ENCODE data around the gene SYT1. TPM values are rescaled to one million over a fixed set of nuclear protein-coding genes. Genes with fewer than 3 reads are reported as not detected.

SYT1 gene
- total RNA-seq, 1 donor from 2014 or later, result 13.0 TPM

GRCh38 chr12:79331870-79332269 is 467.3 kb downstream of the SYT1 start:
- Mint-ChIP-seq H3K27me3 (ENCODE audit: unreplicated experiment) (no peaks in the 10 kb centered on the region), H3K27ac (ENCODE audit: unreplicated experiment) (no peak overlapping the region), H3K9me3 (ENCODE audit: unreplicated experiment) (no peaks in the 10 kb centered on the region), H3K4me3 (ENCODE audit: unreplicated experiment) (no peak overlapping the region), H3K36me3 (ENCODE audit: low read depth, unreplicated experiment) (no peaks in the 10 kb centered on the region), H3K4me1 (ENCODE audit: unreplicated experiment) (peaks cover 2% of the 10 kb centered on the region)
- DNase-seq (ENCODE audit: low spot score), result no peak
- TF ChIP-seq CTCF (IDR thresholded peaks at IDR 0.05; ENCODE audit: unreplicated experiment), result no peak

GRCh38 chr12:79333144-79333543 is 468.6 kb downstream of the SYT1 start:
- H3K27me3 Mint-ChIP-seq (ENCODE audit: unreplicated experiment), result no peaks in the 10 kb centered on the region
- no peaks in the 10 kb centered on the region for H3K9me3 Mint-ChIP-seq (ENCODE audit: unreplicated experiment)
- H3K27ac Mint-ChIP-seq (ENCODE audit: unreplicated experiment), result no peak overlapping the region
- no peak for TF ChIP-seq CTCF (IDR thresholded peaks at IDR 0.05; ENCODE audit: unreplicated experiment)
- H3K36me3 Mint-ChIP-seq (ENCODE audit: low read depth, unreplicated experiment), result no peaks in the 10 kb centered on the region
- peaks cover 2% of the 10 kb centered on the region for H3K4me1 Mint-ChIP-seq (ENCODE audit: unreplicated experiment)
- no peak for DNase-seq (ENCODE audit: low spot score)
- no peak overlapping the region for H3K4me3 Mint-ChIP-seq (ENCODE audit: unreplicated experiment)

- no peak for DNase-seq (ENCODE audit: low spot score)
- peaks cover 3% of the 10 kb centered on the region for H3K4me1 Mint-ChIP-seq (ENCODE audit: unreplicated experiment)
- H3K36me3 Mint-ChIP-seq (ENCODE audit: low read depth, unreplicated experiment), result peaks cover 4% of the 10 kb centered on the region
- TF ChIP-seq CTCF (IDR thresholded peaks at IDR 0.05; ENCODE audit: unreplicated experiment), result no peak
- H3K27ac Mint-ChIP-seq (ENCODE audit: unreplicated experiment), result no peak overlapping the region
- no peak overlapping the region for H3K4me3 Mint-ChIP-seq (ENCODE audit: unreplicated experiment)
- H3K27me3 Mint-ChIP-seq (ENCODE audit: unreplicated experiment), result peaks cover 1% of the 10 kb centered on the region
- no peaks in the 10 kb centered on the region for H3K9me3 Mint-ChIP-seq (ENCODE audit: unreplicated experiment)
These were observed 473.2 kb downstream of the SYT1 start for GRCh38 chr12:79337662-79338290.

- peak; percentile 35 for TF ChIP-seq CTCF (IDR thresholded peaks at IDR 0.05; ENCODE audit: unreplicated experiment)
- DNase-seq (ENCODE audit: low spot score), result peak; percentile 33
- Mint-ChIP-seq H3K27me3 (ENCODE audit: unreplicated experiment) (peaks cover 1% of the 10 kb centered on the region), H3K36me3 (ENCODE audit: low read depth, unreplicated experiment) (no peaks in the 10 kb centered on the region), H3K4me3 (ENCODE audit: unreplicated experiment) (no peak overlapping the region), H3K9me3 (ENCODE audit: unreplicated experiment) (no peaks in the 10 kb centered on the region), H3K4me1 (ENCODE audit: unreplicated experiment) (peaks cover 13% of the 10 kb centered on the region), H3K27ac (ENCODE audit: unreplicated experiment) (no peak overlapping the region)
These were observed 480.6 kb downstream of the SYT1 start for GRCh38 chr12:79344855-79345847.

- H3K27me3 Mint-ChIP-seq (ENCODE audit: unreplicated experiment), result peaks cover 2% of the 10 kb centered on the region
- DNase-seq (ENCODE audit: low spot score), result no peak
- no peak overlapping the region for H3K27ac Mint-ChIP-seq (ENCODE audit: unreplicated experiment)
- H3K4me1 Mint-ChIP-seq (ENCODE audit: unreplicated experiment), result peaks cover 10% of the 10 kb centered on the region
- TF ChIP-seq CTCF (IDR thresholded peaks at IDR 0.05; ENCODE audit: unreplicated experiment), result no peak
- no peaks in the 10 kb centered on the region for H3K9me3 Mint-ChIP-seq (ENCODE audit: unreplicated experiment)
- H3K4me3 Mint-ChIP-seq (ENCODE audit: unreplicated experiment), result no peak overlapping the region
- H3K36me3 Mint-ChIP-seq (ENCODE audit: low read depth, unreplicated experiment), result no peaks in the 10 kb centered on the region
These were observed 483.3 kb downstream of the SYT1 start for GRCh38 chr12:79347866-79348265.
